ENCODE results near the gene RARRES1. TPM values are rescaled to one million over a fixed set of nuclear protein-coding genes. Genes with fewer than 3 reads are reported as not detected.

The RARRES1 gene
- total RNA-seq, 2 experiments from 2014 or later: not detected

DNA sequence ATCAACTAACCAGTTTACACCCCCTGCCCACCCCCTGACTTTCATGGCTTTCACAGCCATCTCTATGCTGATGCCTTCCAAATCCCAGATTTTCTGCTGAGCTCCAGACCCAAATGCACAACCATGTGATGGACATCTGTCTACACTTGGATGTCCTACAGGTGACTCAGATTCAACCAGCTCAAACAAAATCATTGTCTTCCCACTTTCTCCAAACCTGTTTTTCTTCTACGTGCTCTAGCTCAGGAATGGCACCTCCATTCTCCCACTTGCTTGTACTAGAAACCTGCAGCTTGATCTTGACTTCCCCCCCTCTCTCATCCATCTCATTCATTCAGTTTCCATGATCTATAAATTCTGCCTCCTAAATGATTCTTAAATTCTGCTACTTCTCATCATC is 34.1 kb upstream of the RARRES1 start:
- no peak overlapping the region for H3K27ac ChIP-seq (ENCODE audit: low read depth, low read length, poor library complexity, severe bottlenecking)
- H2AFZ ChIP-seq (ENCODE audit: low read length): no peak overlapping the region
- no peak for DNase-seq (ENCODE audit: low spot score)
- no peaks in the 10 kb centered on the region for H3K79me2 ChIP-seq (ENCODE audit: insufficient read depth, low read depth, low read length)
- no peaks in the 10 kb centered on the region for H3K36me3 ChIP-seq (ENCODE audit: insufficient read depth, low read length)
- TF ChIP-seq EZH2phosphoT487 (IDR thresholded peaks at IDR 0.05; ENCODE audit: borderline replicate concordance, low read depth, low read length): no peak
- TF ChIP-seq, protein P1, sequence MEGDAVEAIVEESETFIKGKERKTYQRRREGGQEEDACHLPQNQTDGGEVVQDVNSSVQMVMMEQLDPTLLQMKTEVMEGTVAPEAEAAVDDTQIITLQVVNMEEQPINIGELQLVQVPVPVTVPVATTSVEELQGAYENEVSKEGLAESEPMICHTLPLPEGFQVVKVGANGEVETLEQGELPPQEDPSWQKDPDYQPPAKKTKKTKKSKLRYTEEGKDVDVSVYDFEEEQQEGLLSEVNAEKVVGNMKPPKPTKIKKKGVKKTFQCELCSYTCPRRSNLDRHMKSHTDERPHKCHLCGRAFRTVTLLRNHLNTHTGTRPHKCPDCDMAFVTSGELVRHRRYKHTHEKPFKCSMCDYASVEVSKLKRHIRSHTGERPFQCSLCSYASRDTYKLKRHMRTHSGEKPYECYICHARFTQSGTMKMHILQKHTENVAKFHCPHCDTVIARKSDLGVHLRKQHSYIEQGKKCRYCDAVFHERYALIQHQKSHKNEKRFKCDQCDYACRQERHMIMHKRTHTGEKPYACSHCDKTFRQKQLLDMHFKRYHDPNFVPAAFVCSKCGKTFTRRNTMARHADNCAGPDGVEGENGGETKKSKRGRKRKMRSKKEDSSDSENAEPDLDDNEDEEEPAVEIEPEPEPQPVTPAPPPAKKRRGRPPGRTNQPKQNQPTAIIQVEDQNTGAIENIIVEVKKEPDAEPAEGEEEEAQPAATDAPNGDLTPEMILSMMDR (conservative IDR thresholded peaks at IDR 0.05; ENCODE audit: low read length): no peak
- intact Hi-C loops (cut with micrococcal nuclease; ENCODE audit: unreplicated experiment): no loop called here
- H3K4me1 ChIP-seq (ENCODE audit: insufficient read depth, low read length, poor library complexity, severe bottlenecking): no peaks in the 10 kb centered on the region
- POLR2A ChIA-PET: interaction anchor here (0.6 kb wide), 1 partner anchor 75 kb away, joined by 3 read pairs; no protein-coding TSS in a partner anchor
- no TSS peak for BruUV-seq (replicated peaks)
- no peaks in the 10 kb centered on the region for H4K20me1 ChIP-seq (ENCODE audit: insufficient read depth, low read length)
- H3K9me2 ChIP-seq (ENCODE audit: insufficient read depth, low read length): no peaks in the 10 kb centered on the region
- H3K4me2 ChIP-seq (ENCODE audit: low read length): no peak overlapping the region
- no peak overlapping the region for H3K4me3 ChIP-seq (ENCODE audit: low read depth, low read length, poor library complexity, severe bottlenecking)
- no peaks in the 10 kb centered on the region for H3K9me3 ChIP-seq (ENCODE audit: low read length)
- CTCF ChIA-PET (ENCODE audit: unreplicated experiment): no interaction called here

DNA sequence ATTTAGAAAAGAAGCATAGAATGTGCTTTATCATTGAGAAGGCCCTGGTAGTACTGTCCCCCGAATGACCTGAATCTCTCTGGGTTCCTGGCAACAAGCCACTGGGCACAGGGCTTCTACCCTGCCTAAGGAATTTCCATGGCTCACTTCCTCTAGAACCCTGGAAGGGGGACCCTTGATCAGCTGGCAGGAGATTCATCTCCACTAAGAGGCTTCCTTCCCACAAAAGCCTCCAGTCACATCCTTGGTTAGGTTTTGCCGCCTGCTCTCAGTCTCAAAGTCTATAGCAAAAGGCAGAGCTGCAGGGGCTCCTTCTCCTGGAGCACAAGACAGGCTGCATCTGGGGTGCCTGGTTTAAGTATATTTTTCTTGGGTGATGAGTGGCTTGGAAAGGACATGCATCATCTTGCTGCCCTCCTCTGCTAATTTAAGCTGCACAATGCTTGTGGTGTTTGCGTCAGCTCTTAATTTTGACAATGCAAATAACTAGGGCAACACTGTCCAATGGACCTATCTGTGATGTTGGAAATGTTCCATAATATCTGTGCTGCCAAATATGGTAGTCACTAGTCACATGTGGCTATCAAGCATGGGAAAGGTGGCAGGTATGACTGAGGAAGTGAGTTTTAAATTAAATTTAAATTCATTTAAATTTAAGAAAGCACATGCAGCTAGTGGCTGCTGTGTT is 33.4 kb upstream of the RARRES1 start:
- POLR2A ChIA-PET: interaction anchor here (2.0 kb wide), 1 partner anchor 12 kb away, joined by 5 read pairs; no protein-coding TSS in a partner anchor

DNA sequence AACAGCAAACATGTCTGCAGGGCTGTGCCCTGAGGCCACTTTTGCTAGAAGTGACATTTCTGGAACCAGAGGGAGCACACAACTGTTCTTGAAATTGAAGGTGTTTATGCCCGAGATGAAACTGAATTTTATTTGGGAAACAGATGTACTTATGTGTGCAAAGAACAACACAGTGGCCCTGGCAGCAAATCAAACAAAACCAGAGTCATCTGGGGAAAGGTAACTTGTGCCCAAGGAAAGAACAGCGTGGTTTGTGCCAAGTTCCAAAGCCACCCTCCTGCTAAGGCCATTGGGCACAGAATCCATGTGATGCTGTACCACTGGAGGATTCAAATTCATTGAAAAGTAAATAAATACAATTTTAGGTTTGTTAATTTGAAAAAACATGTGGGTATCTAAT is 31.2 kb upstream of the RARRES1 start:
- BruUV-seq (replicated peaks): no TSS peak
- H2AFZ ChIP-seq (ENCODE audit: low read length): no peak overlapping the region
- no peaks in the 10 kb centered on the region for H3K4me1 ChIP-seq (ENCODE audit: insufficient read depth, low read length, poor library complexity, severe bottlenecking)
- no peak overlapping the region for H3K4me2 ChIP-seq (ENCODE audit: low read length)
- CTCF ChIA-PET (ENCODE audit: unreplicated experiment): no interaction called here
- H3K9me3 ChIP-seq (ENCODE audit: low read length): no peaks in the 10 kb centered on the region
- TF ChIP-seq, protein P1 (conservative IDR thresholded peaks at IDR 0.05; ENCODE audit: low read length): no peak
- no peak for TF ChIP-seq EZH2phosphoT487 (IDR thresholded peaks at IDR 0.05; ENCODE audit: borderline replicate concordance, low read depth, low read length)
- no peak overlapping the region for H3K4me3 ChIP-seq (ENCODE audit: low read depth, low read length, poor library complexity, severe bottlenecking)
- DNase-seq (ENCODE audit: low spot score): no peak
- intact Hi-C loops (cut with micrococcal nuclease; ENCODE audit: unreplicated experiment): no loop called here
- H3K79me2 ChIP-seq (ENCODE audit: insufficient read depth, low read depth, low read length): no peaks in the 10 kb centered on the region
- no peaks in the 10 kb centered on the region for H3K9me2 ChIP-seq (ENCODE audit: insufficient read depth, low read length)
- H3K36me3 ChIP-seq (ENCODE audit: insufficient read depth, low read length): no peaks in the 10 kb centered on the region
- H4K20me1 ChIP-seq (ENCODE audit: insufficient read depth, low read length): no peaks in the 10 kb centered on the region
- no peak overlapping the region for H3K27ac ChIP-seq (ENCODE audit: low read depth, low read length, poor library complexity, severe bottlenecking)
- POLR2A ChIA-PET: no interaction called here

More for the DNA sequence above, 33.4 kb upstream of the RARRES1 start:
- TF ChIP-seq, protein P1 (conservative IDR thresholded peaks at IDR 0.05; ENCODE audit: low read length): no peak
- no peak for TF ChIP-seq EZH2phosphoT487 (IDR thresholded peaks at IDR 0.05; ENCODE audit: borderline replicate concordance, low read depth, low read length)
- BruUV-seq (replicated peaks): no TSS peak
- H3K4me3 ChIP-seq (ENCODE audit: low read depth, low read length, poor library complexity, severe bottlenecking): no peak overlapping the region
- CTCF ChIA-PET (ENCODE audit: unreplicated experiment): no interaction called here
- H3K9me2 ChIP-seq (ENCODE audit: insufficient read depth, low read length): no peaks in the 10 kb centered on the region
- no peak overlapping the region for H2AFZ ChIP-seq (ENCODE audit: low read length)
- H3K4me1 ChIP-seq (ENCODE audit: insufficient read depth, low read length, poor library complexity, severe bottlenecking): no peaks in the 10 kb centered on the region
- no peaks in the 10 kb centered on the region for H3K79me2 ChIP-seq (ENCODE audit: insufficient read depth, low read depth, low read length)
- no peaks in the 10 kb centered on the region for H3K9me3 ChIP-seq (ENCODE audit: low read length)
- no peaks in the 10 kb centered on the region for H3K36me3 ChIP-seq (ENCODE audit: insufficient read depth, low read length)
- H3K27ac ChIP-seq (ENCODE audit: low read depth, low read length, poor library complexity, severe bottlenecking): no peak overlapping the region
- H3K4me2 ChIP-seq (ENCODE audit: low read length): no peak overlapping the region
- H4K20me1 ChIP-seq (ENCODE audit: insufficient read depth, low read length): no peaks in the 10 kb centered on the region
- DNase-seq (ENCODE audit: low spot score): no peak
- intact Hi-C loops (cut with micrococcal nuclease; ENCODE audit: unreplicated experiment): no loop called here
